CD4-positive, alpha-beta T cell treated with Interleukin-15 for 1 hour (primary cell): Measurements from ENCODE around the gene IL1RAP.
"Not testable (repeated sequence)": the region's sequence is repeated elsewhere in the genome, so short reads cannot be mapped to it uniquely, and the experiment has no call there.

Experiments used
- DNase-seq: peaks from one replicate; pipeline ENCODE4 v3.0.0-alpha.2; 2020

IL1RAP gene

DNA sequence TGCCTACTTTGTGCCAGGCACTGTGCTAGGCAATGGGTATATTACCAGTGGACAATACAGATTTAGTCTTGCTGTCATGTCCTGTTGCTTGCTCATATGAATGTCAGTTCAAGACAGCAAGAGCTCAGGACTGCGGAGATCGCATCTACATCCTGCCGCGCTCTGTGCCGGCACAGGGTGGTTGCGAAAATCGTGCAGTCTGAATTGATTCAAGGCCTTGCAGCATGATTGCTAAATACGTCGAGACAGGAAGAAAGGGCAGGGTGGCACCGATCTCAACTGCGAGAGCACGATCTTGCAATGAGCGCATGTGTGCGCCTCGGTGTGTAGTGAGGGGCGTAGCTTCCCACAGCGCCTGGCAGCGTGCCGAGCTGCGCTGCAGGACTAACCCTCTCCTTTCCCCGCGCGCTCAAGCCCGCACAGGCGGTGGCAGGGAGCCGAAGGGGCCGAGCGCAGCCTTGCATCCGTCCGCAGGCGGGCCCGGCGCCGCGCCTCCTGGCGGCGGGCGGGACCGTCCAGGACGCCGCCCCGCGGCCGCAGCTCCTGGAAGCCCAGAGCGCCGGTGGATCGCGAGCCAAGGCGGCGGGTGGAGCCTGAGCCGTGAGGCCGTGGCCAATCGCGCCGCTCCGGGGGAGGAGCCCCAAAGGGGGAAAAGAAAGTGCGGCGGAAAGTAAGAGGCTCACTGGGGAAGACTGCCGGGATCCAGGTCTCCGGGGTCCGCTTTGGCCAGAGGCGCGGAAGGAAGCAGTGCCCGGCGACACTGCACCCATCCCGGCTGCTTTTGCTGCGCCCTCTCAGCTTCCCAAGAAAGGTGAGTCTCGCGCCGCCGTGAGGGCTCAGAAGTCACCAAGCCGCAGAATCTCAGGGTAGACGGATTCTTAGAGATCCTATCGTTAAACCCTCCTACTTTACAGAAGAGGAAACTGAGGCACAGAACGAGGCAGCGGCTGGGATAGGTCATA, at the start of gene IL1RAP:
Gene IL1RAP, plus strand, starts transcription at position 677 of the 962 bp plus-strand sequence. CDS start 50,205 bp downstream, outside the sequence.
- DNase-seq, result peak; percentile 87

DNA sequence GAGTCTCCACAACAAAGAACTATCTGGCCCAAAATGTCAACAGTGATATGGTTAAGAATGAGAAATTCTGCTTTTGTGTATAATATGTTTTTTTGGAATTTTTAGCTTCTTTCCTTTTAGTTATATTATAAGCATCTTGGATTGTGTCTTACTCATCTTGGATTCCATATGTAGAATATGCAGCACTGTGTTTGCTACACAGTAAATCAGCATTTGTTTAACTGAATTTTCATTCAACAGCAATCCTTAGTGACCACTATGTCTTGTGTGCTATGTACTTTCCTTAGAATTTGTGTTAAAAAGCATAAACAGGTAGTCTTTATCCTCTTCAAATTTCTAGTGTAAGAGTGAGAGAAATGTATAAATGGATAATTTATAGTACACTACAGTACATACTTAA, 46.0 kb upstream of the IL1RAP start:
- DNase-seq, result no peak

- not testable (repeated sequence) for DNase-seq
Observed at GRCh38 chr3:190473261-190473660, 40.6 kb upstream of the IL1RAP start.

GRCh38 chr3:190481779-190482178, 32.1 kb upstream of the IL1RAP start:
- DNase-seq, result no peak

GRCh38 chr3:190485830-190486532, 27.9 kb upstream of the IL1RAP start:
- no peak for DNase-seq

DNA sequence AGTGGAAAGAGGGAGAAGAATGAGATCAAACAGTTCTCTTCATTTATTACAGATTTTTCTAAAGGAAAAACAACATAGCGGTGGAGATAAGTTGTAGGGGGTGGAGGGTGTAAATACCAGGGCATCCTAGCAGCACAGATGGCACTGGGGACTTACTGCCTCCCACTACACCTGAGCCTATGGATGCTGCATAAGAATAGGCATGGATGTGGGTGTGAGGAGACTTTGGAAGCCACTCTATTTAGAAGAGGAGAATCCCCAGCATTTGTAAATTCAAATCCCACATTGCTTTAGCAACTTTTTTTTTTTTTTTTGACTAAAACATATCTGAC, 27.4 kb upstream of the IL1RAP start:
- no peak for DNase-seq

DNA sequence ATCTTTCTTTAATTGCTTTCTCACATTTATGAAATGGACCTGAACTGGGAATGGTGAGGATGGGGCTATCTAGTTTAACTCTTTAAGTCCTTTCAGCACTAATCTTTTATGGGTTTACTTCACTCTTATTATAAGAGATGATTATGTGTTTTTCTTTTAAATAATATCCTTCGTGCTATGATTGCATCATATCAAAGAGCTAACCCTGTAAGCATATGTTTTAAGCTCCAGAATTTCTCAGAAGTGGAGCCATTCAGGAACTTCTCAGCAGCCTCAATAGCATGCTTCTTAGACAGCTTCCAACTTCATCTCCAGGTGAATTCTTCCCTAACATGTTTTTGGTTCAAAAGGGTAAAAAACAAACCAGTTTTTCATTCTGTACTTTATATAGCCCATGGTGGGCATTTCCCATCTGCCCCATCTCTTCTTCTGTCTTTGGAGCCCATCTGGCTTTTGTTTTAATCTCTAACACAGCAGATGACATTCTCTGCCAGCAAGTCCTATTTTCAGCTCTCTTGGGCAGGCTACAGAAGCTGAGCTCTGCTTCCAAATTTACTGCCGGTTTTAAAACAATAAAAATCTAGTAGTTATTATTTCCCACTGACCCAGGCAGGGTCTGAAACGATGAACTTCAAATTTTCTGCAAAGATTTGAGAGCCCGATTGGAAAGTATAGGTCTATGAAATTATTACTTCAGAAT, 26.8 kb upstream of the IL1RAP start:
- DNase-seq, result no peak

GRCh38 chr3:190491533-190492054, 22.3 kb upstream of the IL1RAP start:
- no peak for DNase-seq

GRCh38 chr3:190492129-190492528, 21.8 kb upstream of the IL1RAP start:
- DNase-seq, result no peak

GRCh38 chr3:190492966-190493365, 20.9 kb upstream of the IL1RAP start:
- DNase-seq, result no peak

DNA sequence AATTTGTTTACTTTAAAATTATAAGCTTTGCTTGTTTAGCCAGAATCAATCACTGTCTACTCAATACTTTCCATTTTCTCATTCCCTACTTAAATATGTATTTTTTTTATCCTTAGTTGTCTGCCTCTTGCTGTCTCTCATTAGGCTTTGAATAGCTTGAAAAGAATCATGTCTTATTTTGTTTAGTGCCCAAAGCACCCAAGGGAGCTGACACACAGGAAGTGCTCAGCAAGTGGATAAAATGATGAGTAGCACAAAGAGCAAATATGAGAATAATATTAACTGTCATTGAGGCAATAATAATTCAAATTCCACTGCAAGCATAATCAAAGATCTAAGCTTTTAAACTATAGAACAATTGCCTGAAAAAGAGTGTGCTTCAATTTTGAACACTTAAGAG, 19.0 kb upstream of the IL1RAP start:
- no peak for DNase-seq

- no peak for DNase-seq
Observed at GRCh38 chr3:190495354-190495753, 18.5 kb upstream of the IL1RAP start.

DNA sequence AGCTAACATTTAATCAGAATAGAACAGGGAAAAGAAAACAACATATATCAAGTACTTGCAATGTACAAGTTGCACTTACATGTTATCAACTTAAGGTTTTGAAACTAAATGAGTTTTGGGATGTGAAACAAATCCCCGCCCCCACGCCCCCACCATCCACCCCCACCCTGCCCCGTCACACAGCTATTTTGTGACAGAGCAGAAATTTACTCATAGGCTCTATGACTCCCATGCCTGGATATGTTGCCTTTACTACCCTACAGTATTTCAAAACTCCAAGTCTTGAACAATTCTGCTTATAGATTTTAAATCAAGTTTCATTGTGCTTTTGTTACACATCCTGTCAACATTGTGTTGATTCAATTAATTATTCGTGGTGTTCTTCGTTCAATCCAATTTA, 18.1 kb upstream of the IL1RAP start:
- no peak for DNase-seq

- DNase-seq, result no peak
Observed at GRCh38 chr3:190496859-190497258, 17.0 kb upstream of the IL1RAP start.

- no peak for DNase-seq
Observed at GRCh38 chr3:190497811-190498210, 16.1 kb upstream of the IL1RAP start.

DNA sequence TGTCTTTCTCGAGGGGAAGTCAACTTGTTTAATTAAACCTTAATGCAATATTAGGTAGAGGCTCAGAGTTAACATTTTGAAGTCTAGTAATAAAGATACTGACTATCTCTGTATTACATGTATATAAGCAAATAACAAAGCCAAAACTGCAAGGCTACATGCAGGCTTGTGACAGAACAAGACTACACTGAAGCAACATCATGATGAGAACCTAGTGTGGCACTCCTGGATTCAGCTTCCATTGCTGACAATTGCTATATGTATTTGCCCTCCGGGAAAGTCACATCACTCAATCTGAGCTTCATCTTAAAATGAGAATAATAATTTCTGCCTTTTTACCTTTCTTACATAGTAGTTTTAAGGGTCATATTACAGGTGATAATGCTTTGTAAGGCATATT, 15.6 kb upstream of the IL1RAP start:
- no peak for DNase-seq

DNA sequence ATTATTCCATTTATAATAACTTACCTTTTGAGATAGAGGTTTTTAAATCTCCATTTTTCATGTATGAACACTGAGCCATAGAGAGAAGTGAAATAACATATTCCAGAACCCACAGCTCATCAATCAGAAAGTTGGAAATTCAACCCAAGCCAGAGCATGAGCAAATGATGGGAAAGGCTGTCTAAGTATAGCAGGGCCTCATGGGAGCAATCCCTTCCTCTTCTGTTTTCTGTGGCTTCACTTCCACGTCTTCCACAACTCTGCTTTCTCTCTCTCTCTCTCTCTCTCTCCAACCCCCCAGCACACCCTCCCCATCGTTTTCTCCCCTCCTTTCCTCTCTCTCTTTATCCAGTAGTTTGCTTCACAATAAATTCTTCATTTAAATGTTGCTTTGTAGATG, 14.8 kb upstream of the IL1RAP start:
- no peak for DNase-seq

GRCh38 chr3:190502946-190503345, 10.9 kb upstream of the IL1RAP start:
- DNase-seq, result no peak

DNA sequence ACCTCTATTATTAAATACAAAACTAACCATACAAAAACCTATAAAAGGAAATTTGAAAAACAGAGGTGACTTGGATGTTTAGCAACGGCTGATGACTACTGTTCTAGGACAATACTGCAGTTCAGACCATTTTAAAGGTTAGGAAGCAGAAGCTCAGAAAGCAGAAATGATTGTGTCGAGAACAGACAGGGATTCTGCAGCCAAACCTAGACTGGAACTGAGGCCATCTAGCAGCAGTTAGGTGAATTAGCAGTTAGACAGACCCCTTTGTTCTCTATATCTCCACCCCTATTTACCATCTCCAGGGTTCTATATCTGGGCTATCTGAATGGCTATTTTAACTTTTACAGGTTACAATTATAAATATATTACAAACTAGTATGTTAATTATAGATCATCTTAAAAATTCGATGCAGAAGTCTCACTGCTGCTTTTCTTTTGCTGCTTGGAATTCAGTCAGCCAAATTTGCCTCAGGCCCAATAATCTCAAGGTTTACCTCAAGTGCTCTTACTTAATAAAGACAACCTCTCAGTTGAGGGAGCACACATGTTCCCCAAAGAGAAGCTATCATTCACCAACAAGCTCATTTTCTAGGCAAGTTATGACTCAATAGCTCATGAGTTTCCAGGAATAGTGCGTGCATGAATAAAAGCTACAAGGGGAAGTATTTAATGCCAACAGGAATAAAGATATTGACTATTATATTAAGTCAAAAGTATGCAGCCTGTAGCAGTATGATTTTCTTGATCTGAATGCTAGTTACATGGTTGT, 9.3 kb upstream of the IL1RAP start:
- no peak for DNase-seq

DNA sequence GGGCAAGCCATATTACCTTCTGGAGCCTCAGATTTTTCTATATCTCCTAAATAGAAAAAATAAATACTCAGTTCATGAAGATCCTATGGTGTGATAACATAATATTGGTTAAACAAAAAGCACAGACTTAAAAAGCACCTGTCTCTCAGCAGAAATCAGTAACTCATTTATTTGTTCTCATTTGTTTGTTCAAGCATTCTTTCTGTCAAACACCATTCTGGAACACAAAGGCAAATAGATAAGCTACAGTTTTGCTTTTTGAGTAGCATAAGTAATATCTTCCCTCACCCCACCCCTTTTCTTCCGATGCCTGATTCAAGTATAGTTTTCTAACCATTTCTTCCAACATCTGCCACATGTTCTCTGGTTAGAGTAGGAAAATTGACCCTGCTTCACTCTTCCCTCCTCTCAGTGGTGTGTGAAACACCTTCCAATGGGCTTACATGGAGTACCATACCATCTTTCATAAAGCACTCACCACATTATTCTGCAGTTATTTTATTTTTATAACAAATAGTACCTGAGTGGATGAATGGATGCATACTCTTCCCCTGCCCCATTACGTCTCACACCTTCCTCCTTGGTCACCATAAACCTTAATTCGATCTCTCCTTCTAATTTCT, 8.4 kb upstream of the IL1RAP start:
- DNase-seq, result no peak

DNA sequence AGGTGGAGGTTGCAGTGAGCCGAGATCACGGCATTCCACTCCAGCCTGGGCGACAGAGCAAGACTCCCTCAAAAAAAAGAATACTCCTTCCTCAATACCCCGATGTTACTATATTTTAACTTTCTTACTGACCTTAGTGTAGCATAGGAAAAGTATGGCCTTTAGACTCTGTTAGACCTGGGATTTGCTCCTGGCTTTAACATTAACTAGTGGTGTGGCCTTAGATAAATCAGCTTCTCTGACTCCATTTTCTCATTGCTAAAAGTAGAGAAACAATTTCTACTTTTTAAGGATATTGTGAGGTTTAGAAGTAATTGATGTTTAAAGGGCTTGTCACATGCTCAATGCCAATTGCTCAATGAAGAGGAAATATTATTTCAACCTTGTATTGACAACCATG, 7.6 kb upstream of the IL1RAP start:
- DNase-seq, result no peak

DNA sequence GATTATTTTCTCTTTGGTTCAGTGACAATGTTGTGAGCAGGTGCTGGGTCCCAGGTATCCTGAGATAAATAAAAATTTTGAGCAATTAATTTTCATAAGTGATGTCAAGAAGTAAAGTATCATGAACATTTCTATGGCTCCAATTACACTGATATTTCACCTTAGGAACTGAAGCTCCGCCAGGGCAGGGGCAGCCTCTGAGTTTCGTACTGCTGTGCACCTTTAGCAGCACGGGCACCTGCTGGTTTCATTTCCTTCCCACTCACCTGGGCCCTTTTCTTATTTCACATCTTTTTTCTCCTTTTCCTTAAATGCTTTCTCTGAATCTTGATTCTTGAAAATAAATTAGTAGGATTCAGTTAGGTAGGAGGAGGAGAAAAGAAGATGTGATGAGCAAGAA, 1.2 kb upstream of the IL1RAP start:
- no peak for DNase-seq
